MCF 10A (cell line): ENCODE data around the gene NDUFS3. TPM values are rescaled to one million over a fixed set of nuclear protein-coding genes. Genes with fewer than 3 reads are reported as not detected.

Source experiments
- BruUV-seq: library from RNA; stranded (reverse); fragments of 400-500 nt; replicated peaks from 2 replicates; lab custom pipeline; 2021; lab: Mats Ljungman, UMichigan
- CTCF ChIA-PET: fragments of 300-600 bp; sonication (Branson Sonifier 250); formaldehyde crosslinking; extraction: SDS; loops from one replicate; lab custom pipeline; 2021; ENCODE audit warnings: antibody characterized with exemption, inconsistent platforms; lab: Yijun Ruan, JAX
- POLR2A ChIA-PET: fragments of 300-600, 350-650 bp; sonication (Branson Sonifier 250); formaldehyde crosslinking; extraction: SDS; loops from one replicate; lab custom pipeline; 2020; ENCODE audit warnings: antibody characterized with exemption, inconsistent platforms; lab: Yijun Ruan, JAX
- DNase-seq: peaks from one replicate; pipeline ENCODE4 v3.0.0-alpha.2; 2018; ENCODE audit not compliant: unreplicated experiment
- H3K27ac Mint-ChIP-seq: one replicate; pipeline ENCODE4 v1.8.0; 2022; ENCODE audit warnings: mild to moderate bottlenecking, low read depth, mixed read lengths; ENCODE audit not compliant: unreplicated experiment
- H3K27me3 Mint-ChIP-seq: one replicate; pipeline ENCODE4 v1.8.0; 2022; ENCODE audit warnings: mixed read lengths; ENCODE audit not compliant: insufficient read depth, unreplicated experiment
- H3K36me3 Mint-ChIP-seq: one replicate; pipeline ENCODE4 v1.8.0; 2022; ENCODE audit warnings: mild to moderate bottlenecking, moderate library complexity, mixed read lengths; ENCODE audit not compliant: insufficient read depth, unreplicated experiment
- H3K4me1 Mint-ChIP-seq: one replicate; pipeline ENCODE4 v1.8.0; 2022; ENCODE audit warnings: mixed read lengths; ENCODE audit not compliant: insufficient read depth, unreplicated experiment
- H3K4me3 Mint-ChIP-seq: one replicate; pipeline ENCODE4 v1.8.0; 2022; ENCODE audit warnings: mild to moderate bottlenecking, moderate library complexity, mixed read lengths; ENCODE audit not compliant: unreplicated experiment
- H3K9me3 Mint-ChIP-seq: one replicate; pipeline ENCODE4 v1.8.0; 2022; ENCODE audit warnings: mixed read lengths; ENCODE audit not compliant: unreplicated experiment
- intact Hi-C: fragments of 100-400 bp; cut with micrococcal nuclease; formaldehyde crosslinking; loops from 2 replicates; pipeline ENCODE4 v1.14.1; 2022
- total RNA-seq: library from RNA; stranded (reverse); gene quantifications from 2 replicates; pipeline ENCODE4 v1.2.3, GENCODE V29; 2022
- TF ChIP-seq, protein P1 (sequence below): fragments of 200-600 bp; IDR thresholded peaks from one replicate; pipeline ENCODE4 v1.8.0; 2022; ENCODE audit warnings: antibody characterized with exemption, mild to moderate bottlenecking; ENCODE audit not compliant: unreplicated experiment

Gene NDUFS3
- total RNA-seq, 1 experiment from 2014 or later: 120 TPM

DNA sequence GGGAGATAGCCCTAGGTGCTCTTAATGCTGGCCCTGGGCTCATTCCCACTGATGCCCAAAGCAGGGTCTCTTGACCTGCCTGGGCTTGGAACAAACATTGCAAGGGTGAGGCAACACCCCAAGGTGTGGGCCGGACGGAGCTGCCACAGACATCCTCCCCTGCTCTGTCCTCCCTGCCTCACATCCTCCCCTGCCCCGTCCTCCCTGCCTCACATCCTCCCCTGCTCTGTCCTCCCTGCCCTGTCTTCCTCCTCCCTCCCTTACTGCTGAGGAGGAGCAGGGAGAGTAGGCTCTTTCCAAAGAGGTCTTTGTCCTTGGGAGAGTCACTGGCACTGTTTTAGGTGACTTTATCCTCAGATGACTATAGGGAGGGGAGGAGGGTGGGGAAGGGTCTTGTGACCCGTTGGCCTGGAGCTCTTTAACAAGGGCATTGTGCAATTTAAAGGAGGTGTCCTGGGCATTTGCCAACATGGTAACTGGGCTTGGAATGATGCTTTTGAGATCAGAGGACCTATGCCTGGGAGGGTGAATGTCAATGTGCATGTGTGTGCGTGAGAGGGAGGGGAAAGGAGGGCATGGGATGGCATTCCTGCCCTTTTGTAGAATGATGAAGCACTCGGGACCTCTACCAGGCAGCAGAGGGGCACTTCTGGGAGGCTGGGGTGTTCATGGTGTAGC lies 8.3 kb downstream of the NDUFS3 start:
- intact Hi-C loops: no loop called here
- DNase-seq: peak; percentile 23
- Mint-ChIP-seq H3K4me1 (peaks cover 9% of the 10 kb centered on the region), H3K4me3 (no peak overlapping the region), H3K27ac (peak overlapping the region; percentile 14), H3K9me3 (no peaks in the 10 kb centered on the region), H3K36me3 (peaks cover 40% of the 10 kb centered on the region), H3K27me3 (no peaks in the 10 kb centered on the region)
- POLR2A ChIA-PET: interaction anchor here (0.6 kb wide), 1 partner anchor 126 kb away, joined by 4 read pairs; no protein-coding TSS in a partner anchor
- BruUV-seq: no TSS peak
- CTCF ChIA-PET: interaction anchor here (0.7 kb wide), 1 partner anchor 13 kb away, joined by 3 read pairs; no protein-coding TSS in a partner anchor
- TF ChIP-seq, protein P1, sequence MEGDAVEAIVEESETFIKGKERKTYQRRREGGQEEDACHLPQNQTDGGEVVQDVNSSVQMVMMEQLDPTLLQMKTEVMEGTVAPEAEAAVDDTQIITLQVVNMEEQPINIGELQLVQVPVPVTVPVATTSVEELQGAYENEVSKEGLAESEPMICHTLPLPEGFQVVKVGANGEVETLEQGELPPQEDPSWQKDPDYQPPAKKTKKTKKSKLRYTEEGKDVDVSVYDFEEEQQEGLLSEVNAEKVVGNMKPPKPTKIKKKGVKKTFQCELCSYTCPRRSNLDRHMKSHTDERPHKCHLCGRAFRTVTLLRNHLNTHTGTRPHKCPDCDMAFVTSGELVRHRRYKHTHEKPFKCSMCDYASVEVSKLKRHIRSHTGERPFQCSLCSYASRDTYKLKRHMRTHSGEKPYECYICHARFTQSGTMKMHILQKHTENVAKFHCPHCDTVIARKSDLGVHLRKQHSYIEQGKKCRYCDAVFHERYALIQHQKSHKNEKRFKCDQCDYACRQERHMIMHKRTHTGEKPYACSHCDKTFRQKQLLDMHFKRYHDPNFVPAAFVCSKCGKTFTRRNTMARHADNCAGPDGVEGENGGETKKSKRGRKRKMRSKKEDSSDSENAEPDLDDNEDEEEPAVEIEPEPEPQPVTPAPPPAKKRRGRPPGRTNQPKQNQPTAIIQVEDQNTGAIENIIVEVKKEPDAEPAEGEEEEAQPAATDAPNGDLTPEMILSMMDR: no peak

DNA sequence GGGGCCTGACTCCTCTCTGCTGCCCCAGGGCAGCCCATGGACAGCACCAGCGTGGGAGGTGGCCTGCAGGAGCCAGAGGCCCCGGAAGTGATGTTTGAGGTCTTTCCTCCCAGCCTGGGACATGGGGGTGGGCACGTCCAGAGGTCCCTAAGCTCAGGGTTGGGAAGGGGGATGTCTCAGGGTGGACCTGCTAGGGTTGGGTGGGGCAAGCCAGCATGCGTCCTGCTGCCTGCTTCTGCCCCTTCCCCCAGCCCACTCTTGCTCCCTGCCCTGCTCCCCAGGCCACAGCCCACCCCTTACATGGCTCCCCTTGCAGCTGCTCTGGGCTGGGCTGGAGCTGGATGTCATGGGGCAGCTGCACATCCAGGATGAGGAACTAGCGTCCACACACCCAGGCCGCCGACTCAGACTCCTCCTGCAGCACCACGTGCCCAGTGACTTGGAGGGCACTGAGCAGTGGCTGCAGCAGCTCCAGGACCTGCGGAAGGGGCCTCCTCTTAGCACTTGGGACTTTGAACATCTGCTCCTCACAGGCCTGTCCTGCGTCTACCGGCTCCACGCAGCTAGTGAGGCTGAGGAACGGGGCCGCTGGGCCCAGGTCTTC lies 9.0 kb downstream of the NDUFS3 start:
- BruUV-seq: no TSS peak

DNA sequence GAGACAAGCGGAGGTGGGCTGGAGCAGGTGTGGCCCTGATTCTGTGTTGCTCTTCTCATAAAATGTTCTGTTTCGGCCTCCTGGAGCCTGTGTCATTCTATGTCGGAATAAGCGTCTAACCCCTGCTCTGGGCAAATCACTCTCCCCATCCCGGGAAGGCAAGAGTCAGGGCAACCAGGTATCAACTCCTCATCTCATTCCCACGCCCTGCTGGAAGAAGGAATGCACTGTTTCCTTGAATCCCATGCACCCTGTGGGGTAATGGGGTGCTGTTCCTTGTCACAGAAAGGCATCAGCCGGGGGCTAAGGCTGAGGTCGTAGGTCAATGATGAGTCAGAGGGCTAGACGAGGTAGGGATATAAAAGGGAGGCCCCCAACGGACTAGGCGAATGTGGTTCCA lies 10.2 kb downstream of the NDUFS3 start:
- H3K27me3 Mint-ChIP-seq: peaks cover 14% of the 10 kb centered on the region
- H3K4me1 Mint-ChIP-seq: peaks cover 9% of the 10 kb centered on the region
- H3K27ac Mint-ChIP-seq: no peak overlapping the region
- no TSS peak for BruUV-seq
- H3K9me3 Mint-ChIP-seq: no peaks in the 10 kb centered on the region
- TF ChIP-seq, protein P1: no peak
- CTCF ChIA-PET: no interaction called here
- no peak for DNase-seq
- H3K4me3 Mint-ChIP-seq: no peak overlapping the region
- peaks cover 21% of the 10 kb centered on the region for H3K36me3 Mint-ChIP-seq
- POLR2A ChIA-PET: no interaction called here
- intact Hi-C loops: no loop called here

More for the DNA sequence above, 9.0 kb downstream of the NDUFS3 start:
- Mint-ChIP-seq H3K27me3 (peaks cover under 1% of the 10 kb centered on the region), H3K4me3 (no peak overlapping the region), H3K4me1 (peaks cover 9% of the 10 kb centered on the region), H3K36me3 (peaks cover 34% of the 10 kb centered on the region), H3K9me3 (no peaks in the 10 kb centered on the region), H3K27ac (peak overlapping the region; percentile 14)
- DNase-seq: no peak
- intact Hi-C loops: no loop called here
- TF ChIP-seq, protein P1: no peak
- ChIA-PET CTCF (interaction anchor here (0.8 kb wide), 1 partner anchor 27 kb away, joined by 3 read pairs; no protein-coding TSS in a partner anchor), POLR2A (no interaction called here)

DNA sequence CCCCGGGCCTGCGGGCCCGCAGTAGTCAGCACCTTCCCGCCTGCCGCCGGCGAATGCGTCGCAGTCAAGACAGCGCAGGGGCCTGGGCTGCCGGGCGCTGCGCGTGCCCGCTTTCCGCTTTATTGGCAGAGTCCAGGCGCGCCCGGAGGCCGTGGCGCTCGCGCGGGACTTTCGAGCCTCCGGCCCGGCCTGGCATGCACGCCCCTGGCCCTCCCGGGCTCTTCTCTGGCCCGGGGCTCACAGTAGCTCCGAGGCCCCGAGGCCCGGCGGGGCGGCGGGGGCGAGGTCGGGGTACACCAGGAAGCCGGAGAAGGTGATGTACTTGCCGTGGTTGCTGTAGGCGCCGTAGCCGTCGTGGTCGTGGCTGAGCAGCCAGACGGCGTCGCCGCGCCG lies 10.7 kb downstream of the NDUFS3 start:
- CTCF ChIA-PET: no interaction called here
- peaks cover 18% of the 10 kb centered on the region for H3K27me3 Mint-ChIP-seq
- intact Hi-C loops: no loop called here
- POLR2A ChIA-PET: no interaction called here
- no peak overlapping the region for H3K4me3 Mint-ChIP-seq
- no TSS peak for BruUV-seq
- peaks cover 9% of the 10 kb centered on the region for H3K4me1 Mint-ChIP-seq
- DNase-seq: no peak
- TF ChIP-seq, protein P1: no peak
- peaks cover 16% of the 10 kb centered on the region for H3K36me3 Mint-ChIP-seq
- H3K9me3 Mint-ChIP-seq: no peaks in the 10 kb centered on the region
- H3K27ac Mint-ChIP-seq: no peak overlapping the region
